Measurements from ENCODE around the gene TMEM132D.

DNA sequence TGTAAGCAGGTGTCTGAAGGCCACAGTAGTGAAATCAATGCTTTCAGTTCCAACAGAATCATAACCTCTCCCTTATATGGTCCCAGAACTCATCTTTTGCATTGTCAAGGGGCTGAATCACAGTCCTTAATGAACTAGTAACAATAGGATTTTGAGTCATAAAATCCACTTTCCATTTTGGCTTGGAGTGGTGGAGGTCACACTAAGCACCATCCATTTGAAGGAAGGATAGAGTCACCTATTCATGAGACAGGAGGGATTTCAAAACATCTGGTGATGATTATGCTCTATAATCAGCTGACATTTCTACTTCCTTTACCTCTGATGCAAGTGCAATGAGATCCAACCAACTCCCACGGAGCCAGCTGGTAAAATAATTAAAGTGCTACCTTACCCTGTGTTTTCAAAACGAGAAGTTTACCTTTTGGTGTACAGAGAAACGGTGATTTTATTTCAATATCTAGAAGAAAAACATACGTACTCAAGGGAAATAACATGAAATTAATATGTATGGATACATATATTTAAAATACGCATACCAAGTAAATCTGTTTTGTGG, 59.1 kb downstream of the TMEM132D start:
- TF ChIP-seq GATA2 (IDR thresholded peaks at IDR 0.05; ENCODE audit: low read depth, low read length) (no peak), GATA3 (IDR thresholded peaks at IDR 0.05; ENCODE audit: low read depth, low read length) (no peak)
